OCI-LY1 (cell line): ENCODE measurements around the gene ALPK3.
A peak's percentile ranks its signal among the peaks of the same experiment; 100 is the strongest.

Experiments
- H2AFZ ChIP-seq: fragments of 200-600 bp; sonication (generic), shearing (Covaris generic); 2 replicates; pipeline ENCODE4 v1.6.0; 2014; ENCODE audit warnings: antibody characterized with exemption, mild to moderate bottlenecking, low read length
- H3F3A ChIP-seq: fragments of 200-600 bp; sonication (generic), shearing (Covaris generic); 2 replicates; pipeline ENCODE4 v1.6.0; 2014; ENCODE audit warnings: mild to moderate bottlenecking, antibody characterized with exemption, low read length, moderate library complexity; ENCODE audit not compliant: insufficient read depth
- H3K27ac ChIP-seq: fragments of 200-600 bp; sonication (generic); 2 replicates; pipeline ENCODE4 v1.5.1; 2014; ENCODE audit warnings: low read length, mixed run types, mild to moderate bottlenecking, low read depth; ENCODE audit not compliant: poor library complexity, severe bottlenecking
- H3K27me3 ChIP-seq: fragments of 200-600 bp; sonication (generic); 2 replicates; pipeline ENCODE4 v1.6.0; 2014; ENCODE audit warnings: antibody characterized with exemption, mild to moderate bottlenecking, low read length, moderate library complexity; ENCODE audit not compliant: insufficient read depth
- H3K36me3 ChIP-seq: fragments of 200-600 bp; sonication (generic); 2 replicates; pipeline ENCODE4 v1.6.1; 2014; ENCODE audit warnings: mild to moderate bottlenecking, antibody characterized with exemption, low read length, moderate library complexity, mixed read lengths; ENCODE audit not compliant: insufficient read depth
- H3K4me1 ChIP-seq: fragments of 200-600 bp; sonication (generic); 2 replicates; pipeline ENCODE4 v1.5.1; 2014; ENCODE audit warnings: mild to moderate bottlenecking, low read length, moderate library complexity; ENCODE audit not compliant: insufficient read depth, severe bottlenecking
- H3K4me2 ChIP-seq: fragments of 200-600 bp; sonication (generic), shearing (Covaris generic); 2 replicates; pipeline ENCODE4 v1.6.1; 2014; ENCODE audit warnings: low read length
- H3K4me3 ChIP-seq: fragments of 200-600 bp; sonication (generic); 2 replicates; pipeline ENCODE4 v1.5.1; 2014; ENCODE audit warnings: low read length, low read depth, mild to moderate bottlenecking, mixed read lengths; ENCODE audit not compliant: poor library complexity, severe bottlenecking
- H3K79me2 ChIP-seq: fragments of 200-600 bp; shearing (Covaris generic); 2 replicates; pipeline ENCODE4 v1.6.1; 2016; ENCODE audit warnings: mixed run types, low read length, mixed read lengths; ENCODE audit not compliant: insufficient read depth
- H3K9ac ChIP-seq: fragments of 200-600 bp; sonication (generic), shearing (Covaris generic); 2 replicates; pipeline ENCODE4 v1.6.1; 2014; ENCODE audit warnings: mild to moderate bottlenecking, low read length, mixed read lengths
- H3K9me2 ChIP-seq: fragments of 200-600 bp; sonication (generic), shearing (Covaris generic); 2 replicates; pipeline ENCODE4 v1.6.1; 2014; ENCODE audit warnings: low read depth, mild to moderate bottlenecking, low read length, mixed read lengths
- H3K9me3 ChIP-seq: fragments of 200-600 bp; shearing (Covaris generic); 2 replicates; pipeline ENCODE4 v1.6.1; 2014; ENCODE audit warnings: low read length, mixed read lengths
- H4K20me1 ChIP-seq: fragments of 200-600 bp; sonication (generic), shearing (Covaris generic); 2 replicates; pipeline ENCODE4 v1.6.0; 2016; ENCODE audit warnings: mild to moderate bottlenecking, low read length; ENCODE audit not compliant: insufficient read depth
- EZH2 ChIP-seq: fragments of 200-600 bp; sonication (generic), shearing (Covaris generic); IDR thresholded peaks from 2 replicates; pipeline ENCODE4 v1.8.0; 2017; ENCODE audit warnings: borderline replicate concordance, mixed run types, mild to moderate bottlenecking, antibody characterized with exemption, low read length, moderate library complexity, mixed read lengths
- TF ChIP-seq, protein P1 (sequence below): fragments of 200-600 bp; sonication (generic), shearing (Covaris generic); IDR thresholded peaks from 2 replicates; pipeline ENCODE4 v1.5.1; 2017; ENCODE audit warnings: mild to moderate bottlenecking, antibody characterized with exemption, low read length, moderate library complexity, mixed read lengths

ALPK3 gene

DNA sequence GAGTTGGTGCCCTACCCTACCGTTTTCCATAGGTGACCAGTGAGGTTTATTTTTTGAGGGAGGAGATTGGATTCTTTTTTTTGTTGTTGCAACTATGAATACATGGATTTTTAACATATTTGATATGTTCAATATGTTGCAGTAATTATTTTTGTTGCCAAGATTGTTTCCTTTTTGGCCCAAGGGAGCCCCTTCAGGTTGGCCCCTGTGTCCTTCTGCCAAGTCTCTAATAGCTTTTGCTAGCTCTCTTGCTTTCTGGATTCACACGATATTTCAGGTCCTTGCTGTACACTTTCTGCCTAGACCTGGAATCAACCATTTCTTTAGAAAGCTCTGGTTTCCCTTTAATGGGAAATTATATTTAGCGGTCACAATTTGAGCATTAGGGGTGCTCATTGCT lies 44.6 kb downstream of the ALPK3 start:
- H3K79me2 ChIP-seq = no peaks in the 10 kb centered on the region
- no peak overlapping the region for H2AFZ ChIP-seq
- H3K4me3 ChIP-seq = no peak overlapping the region
- no peaks in the 10 kb centered on the region for H3K9me2 ChIP-seq
- TF ChIP-seq EZH2 = no peak
- TF ChIP-seq, protein P1, sequence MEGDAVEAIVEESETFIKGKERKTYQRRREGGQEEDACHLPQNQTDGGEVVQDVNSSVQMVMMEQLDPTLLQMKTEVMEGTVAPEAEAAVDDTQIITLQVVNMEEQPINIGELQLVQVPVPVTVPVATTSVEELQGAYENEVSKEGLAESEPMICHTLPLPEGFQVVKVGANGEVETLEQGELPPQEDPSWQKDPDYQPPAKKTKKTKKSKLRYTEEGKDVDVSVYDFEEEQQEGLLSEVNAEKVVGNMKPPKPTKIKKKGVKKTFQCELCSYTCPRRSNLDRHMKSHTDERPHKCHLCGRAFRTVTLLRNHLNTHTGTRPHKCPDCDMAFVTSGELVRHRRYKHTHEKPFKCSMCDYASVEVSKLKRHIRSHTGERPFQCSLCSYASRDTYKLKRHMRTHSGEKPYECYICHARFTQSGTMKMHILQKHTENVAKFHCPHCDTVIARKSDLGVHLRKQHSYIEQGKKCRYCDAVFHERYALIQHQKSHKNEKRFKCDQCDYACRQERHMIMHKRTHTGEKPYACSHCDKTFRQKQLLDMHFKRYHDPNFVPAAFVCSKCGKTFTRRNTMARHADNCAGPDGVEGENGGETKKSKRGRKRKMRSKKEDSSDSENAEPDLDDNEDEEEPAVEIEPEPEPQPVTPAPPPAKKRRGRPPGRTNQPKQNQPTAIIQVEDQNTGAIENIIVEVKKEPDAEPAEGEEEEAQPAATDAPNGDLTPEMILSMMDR = no peak
- H4K20me1 ChIP-seq = no peaks in the 10 kb centered on the region
- H3K27ac ChIP-seq = no peak overlapping the region
- no peaks in the 10 kb centered on the region for H3K9me3 ChIP-seq
- no peak overlapping the region for H3K9ac ChIP-seq
- H3K4me2 ChIP-seq = no peak overlapping the region
- H3K36me3 ChIP-seq = no peaks in the 10 kb centered on the region
- no peaks in the 10 kb centered on the region for H3F3A ChIP-seq
- no peaks in the 10 kb centered on the region; the same call in 1 of the 2 replicates for H3K27me3 ChIP-seq
- no peaks in the 10 kb centered on the region for H3K4me1 ChIP-seq

DNA sequence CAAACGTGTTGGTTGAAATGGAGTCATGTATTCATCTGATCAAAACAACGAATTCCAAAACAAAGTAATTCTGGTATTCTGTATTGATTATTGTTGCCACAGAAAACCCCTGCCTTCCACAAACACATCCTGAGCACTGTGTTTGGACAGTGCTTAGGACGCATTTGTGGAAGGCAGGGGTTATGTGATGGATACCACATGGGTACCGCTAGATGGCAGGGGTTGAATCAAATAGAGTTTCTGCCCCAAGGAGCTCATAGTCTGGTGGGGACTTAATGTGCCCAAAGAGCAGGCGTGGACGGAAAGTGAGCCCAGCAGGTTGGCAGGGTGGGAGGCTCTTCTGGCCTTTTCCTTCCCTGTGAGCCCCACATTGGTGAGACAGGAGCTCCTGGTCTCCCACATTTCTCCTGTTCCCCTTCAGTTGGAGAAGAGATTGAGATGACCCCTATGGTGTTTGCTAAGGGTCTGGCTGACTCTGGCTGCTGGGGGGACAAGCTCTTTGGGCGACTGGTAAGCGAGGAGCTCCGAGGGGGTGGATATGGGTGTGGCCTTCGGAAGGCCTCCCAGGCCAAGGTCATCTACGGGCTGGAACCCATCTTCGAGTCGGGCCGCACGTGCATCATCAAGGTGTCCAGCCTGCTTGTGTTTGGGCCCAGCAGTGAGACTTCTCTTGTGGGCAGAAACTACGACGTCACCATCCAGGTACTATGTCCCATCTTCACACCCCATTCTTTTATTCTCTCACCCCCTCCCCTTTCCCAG lies 45.2 kb downstream of the ALPK3 start:
- no peaks in the 10 kb centered on the region for H4K20me1 ChIP-seq
- H3K36me3 ChIP-seq = no peaks in the 10 kb centered on the region
- H3K9me3 ChIP-seq = no peaks in the 10 kb centered on the region
- H3K27me3 ChIP-seq = no peaks in the 10 kb centered on the region; the same call in 1 of the 2 replicates
- TF ChIP-seq EZH2 = no peak
- TF ChIP-seq, protein P1 = peak; percentile 42
- H3K4me3 ChIP-seq = no peak overlapping the region
- no peak overlapping the region for H2AFZ ChIP-seq
- H3K9ac ChIP-seq = no peak overlapping the region
- no peak overlapping the region for H3K27ac ChIP-seq
- H3F3A ChIP-seq = no peaks in the 10 kb centered on the region
- no peaks in the 10 kb centered on the region for H3K79me2 ChIP-seq
- H3K4me1 ChIP-seq = no peaks in the 10 kb centered on the region
- H3K9me2 ChIP-seq = no peaks in the 10 kb centered on the region
- no peak overlapping the region for H3K4me2 ChIP-seq

DNA sequence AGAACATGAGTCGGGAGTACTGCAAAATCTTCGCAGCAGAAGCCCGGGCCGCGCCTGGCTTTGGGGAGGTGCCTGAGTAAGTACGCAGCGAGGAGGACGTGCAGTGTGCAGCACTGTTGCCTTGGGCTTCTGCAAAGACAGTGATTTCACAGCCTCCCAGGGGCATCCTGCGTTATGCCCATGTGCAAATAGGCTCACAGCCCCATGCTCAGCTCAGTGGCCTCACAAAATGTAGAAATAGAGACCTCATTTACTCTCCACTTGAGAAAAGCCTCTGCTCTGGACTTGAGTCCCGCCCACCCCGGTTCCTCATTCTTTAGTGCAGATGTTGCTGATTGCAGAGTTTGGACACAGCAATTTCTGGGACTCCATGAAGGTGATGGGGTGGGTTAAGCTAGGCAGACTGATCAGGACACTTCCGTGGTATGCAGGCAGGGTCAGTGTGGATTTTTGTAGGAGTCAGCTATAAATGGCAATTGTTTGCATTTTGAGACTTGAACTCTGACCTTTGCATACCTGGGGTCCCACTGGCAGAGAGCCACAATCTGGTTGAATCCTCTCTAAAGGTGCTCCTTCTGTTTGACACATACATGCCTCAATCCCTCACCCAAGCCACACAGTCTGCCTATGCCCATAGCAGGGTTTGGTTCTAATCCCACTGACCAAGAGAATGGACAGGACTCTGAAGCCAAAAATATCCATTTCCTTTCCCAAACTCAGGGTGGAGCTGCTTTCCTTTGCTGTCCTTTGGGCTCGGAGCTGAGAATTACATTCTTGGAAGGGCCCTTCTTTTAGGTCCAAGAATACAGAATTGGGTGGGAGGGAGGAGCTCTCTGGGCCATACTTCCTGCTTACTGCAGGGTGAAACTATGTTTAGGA lies 46.6 kb downstream of the ALPK3 start:
- Histone ChIP-seq H3K9me3 (no peaks in the 10 kb centered on the region), H3K27ac (no peak overlapping the region), H3K79me2 (no peaks in the 10 kb centered on the region), H3K36me3 (no peaks in the 10 kb centered on the region), H3F3A (no peaks in the 10 kb centered on the region), H3K4me1 (no peaks in the 10 kb centered on the region), H3K4me3 (no peak overlapping the region), H3K4me2 (no peak overlapping the region), H2AFZ (no peak overlapping the region), H3K27me3 (no peaks in the 10 kb centered on the region; the same call in 1 of the 2 replicates), H3K9me2 (no peaks in the 10 kb centered on the region), H4K20me1 (no peaks in the 10 kb centered on the region), H3K9ac (no peak overlapping the region)
- TF ChIP-seq, protein P1 = no peak
- TF ChIP-seq EZH2 = no peak
